Middle frontal gyrus (tissue), 1 donor: ENCODE data around the gene EHMT1.

ENCODE experiments used
- DNase-seq: peaks from one replicate; pipeline ENCODE4 v3.0.0-alpha.2; 2015; ENCODE audit warnings: low spot score; ENCODE audit errors: extremely low spot score

The EHMT1 gene

DNA sequence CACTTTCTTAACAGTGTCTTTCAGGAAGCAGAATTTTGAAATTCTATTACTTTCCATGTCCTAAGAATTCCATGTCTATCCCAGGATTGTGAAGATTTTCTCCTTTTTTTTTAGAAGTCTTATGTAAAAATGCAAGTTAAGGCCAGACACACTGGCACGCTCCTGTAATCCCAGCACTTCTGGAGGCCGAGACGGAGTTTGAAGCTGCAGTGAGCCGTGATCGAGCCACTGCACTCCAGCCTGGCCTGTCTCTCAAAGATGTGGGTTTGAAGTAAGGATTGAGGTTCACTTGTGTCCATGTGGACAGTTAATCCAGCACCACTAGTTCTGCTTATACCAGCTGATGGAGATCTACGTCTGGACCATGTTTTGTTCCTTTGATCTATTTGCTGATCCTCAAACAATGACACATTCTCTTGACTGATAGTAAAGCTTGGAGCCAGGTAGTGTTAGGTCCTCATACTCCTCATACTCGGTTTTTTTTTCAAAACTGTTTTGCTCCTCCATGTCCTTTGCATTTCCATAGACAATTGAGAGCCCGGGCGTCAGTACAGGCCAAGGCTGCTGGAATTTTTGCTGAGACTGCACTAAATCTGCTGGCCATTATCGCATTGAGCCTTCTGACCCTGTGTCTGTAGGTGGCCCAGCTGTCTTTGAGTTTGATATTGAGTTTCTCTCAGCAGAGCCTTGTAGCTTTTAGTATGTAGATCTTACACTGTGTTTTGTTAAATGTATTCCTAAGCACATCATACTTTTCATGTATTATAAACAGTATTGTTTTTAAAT, 205.4 kb downstream of the EHMT1 start:
- no peak for DNase-seq

DNA sequence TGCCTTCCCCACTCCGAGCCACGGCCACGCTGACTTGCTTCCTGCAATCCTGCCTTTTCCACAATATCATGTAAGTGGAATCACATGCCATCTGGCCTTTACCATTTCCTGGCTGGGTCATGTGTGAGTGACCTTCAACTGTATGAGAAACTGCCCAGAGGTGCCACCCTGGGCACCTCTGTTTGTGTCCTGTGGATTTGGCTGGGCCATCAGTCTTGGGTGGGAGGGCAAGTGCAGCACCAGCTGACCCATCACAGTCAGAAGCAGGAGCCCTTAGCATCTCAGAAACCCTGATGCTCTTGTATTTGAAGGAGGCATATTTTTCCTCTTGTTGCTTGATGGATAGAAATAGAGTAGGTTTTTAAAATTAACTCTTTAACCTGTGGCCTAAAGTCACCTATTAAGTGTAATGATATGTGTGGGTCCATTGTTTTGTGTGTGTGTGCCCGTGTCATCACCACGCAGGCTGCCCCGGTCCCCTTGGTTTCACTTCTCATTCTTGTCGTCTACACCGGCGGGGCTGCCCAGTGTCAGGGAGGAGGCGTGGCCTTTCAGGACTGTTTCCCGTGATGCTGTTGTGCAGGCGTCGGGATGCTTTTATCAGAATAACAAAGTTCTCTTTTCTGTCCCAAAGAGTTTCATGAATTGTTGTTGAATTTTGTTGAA, 206.7 kb downstream of the EHMT1 start:
- DNase-seq, result no peak

DNA sequence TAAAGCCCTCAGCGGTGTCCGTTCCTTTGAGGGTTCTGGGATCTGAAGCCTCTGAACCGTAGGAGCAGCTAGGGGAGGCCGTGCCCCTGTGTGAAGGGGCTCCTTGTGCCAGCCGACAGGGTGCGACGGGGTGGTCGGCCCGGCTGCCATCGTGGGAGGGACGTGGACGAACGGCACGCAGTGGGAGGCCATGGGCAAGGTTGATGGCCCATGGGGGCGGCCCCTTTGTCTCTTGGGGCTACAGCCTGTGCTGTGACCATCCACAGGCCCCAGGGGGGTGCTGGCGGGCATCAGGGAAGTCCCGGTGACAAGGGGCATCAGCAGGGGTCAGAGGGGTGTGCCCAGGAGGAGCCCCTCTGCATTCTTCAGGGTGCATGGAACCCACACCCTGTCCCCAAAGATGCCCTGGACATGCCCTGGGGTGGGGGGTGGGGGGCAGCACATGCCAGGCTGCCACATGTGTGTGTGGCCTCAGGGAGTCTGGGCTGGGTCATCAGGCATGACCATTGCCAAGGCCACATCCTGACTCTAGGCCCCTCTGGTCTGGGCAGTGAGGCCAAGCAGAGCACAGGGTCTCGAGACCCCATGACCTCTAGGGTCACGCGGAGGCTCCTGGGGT, 209.2 kb downstream of the EHMT1 start:
- no peak for DNase-seq

DNA sequence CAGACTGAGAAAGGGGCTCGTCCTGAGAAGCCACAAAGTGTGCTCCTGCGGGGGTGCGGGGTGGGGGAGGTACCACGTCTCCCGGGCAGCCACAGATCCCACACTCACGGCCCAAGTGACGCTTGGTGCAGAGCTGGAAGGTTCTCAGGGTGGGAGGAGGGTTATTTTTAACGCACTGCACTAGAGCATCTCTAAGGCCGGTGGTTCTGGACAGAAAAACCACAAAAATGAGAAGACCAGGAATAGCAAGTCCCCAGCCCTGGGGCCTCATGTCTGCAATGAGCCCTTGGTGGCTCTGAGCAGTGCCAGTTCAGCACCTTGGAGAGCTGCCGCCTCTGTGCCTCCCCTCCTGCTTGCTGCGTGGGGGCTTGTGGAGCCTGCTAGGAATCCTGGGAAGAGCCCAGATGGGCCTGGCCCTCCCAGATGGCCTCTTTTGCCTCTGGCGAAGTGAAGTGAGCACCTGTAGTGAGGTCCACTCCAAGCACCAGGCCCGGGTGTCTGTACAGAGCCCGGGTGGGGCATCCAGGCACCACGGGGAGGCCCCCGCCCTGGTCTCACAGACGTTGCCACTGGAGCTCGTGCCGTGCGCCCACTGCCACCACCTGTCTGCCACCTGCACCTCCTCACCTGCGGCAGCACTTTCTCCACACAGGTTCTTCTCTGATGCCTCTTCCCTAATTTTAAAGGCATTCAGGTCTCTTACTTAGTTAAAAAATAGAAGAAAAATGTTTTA, 209.9 kb downstream of the EHMT1 start:
- DNase-seq, result no peak

DNA sequence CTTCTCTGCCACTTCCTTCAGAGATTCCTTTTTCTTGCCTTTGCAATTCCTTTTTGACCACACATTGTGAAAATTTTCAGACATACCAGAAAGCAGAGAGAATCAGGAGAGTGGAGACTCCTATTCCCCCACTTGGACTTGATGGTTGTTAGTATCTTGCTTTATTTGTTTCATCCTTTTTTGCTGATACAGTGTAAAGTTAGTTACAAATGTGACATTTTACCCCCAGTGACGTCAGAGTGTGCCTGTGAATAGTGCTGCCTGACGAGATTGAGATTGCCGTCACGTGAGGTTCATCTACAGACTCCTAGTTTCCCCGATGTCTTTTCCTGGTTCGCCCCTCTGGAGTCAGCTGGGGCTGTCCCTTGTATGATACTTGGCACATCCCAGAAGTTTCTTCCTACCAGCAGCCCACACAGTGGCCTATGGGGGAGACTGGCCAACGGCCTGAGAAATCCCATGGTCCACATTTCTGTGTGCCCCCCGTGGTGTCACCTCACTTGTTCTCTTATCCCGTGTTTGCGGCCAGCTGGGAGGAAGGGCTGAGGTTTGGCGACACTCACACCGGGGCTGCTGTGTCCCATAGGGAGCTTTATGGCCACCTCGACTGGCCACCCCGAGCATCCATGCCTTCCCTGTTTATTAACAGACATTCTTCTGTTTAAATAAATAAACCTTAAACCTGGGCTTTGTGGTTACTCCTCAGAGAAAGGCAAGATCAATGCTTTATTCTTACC, 210.6 kb downstream of the EHMT1 start:
- DNase-seq, result no peak

DNA sequence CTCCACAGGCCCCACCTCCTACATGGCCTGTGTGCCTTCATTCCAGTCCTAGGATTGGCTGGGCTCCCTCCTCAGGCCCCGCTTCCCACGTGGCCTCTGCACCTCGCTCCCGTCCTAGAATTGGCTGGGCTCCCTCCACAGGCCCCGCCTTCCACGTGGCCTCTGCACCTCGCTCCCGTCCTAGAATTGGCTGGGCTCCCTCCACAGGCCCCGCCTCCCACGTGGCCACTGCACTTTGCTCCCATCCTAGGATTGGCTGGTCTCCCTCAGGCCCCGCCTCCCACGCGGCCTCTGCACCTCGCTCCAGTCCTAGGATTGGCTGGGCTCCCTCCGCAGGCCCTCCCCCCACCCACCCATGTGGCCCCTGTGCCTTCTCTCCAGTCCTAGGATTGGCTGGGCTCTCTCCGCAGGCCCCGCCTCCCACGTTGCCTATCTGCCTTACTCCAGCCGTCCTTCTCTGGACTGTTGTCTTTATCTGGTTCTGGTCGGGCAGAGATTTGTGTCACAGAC, 213.4 kb downstream of the EHMT1 start:
- no peak for DNase-seq

DNA sequence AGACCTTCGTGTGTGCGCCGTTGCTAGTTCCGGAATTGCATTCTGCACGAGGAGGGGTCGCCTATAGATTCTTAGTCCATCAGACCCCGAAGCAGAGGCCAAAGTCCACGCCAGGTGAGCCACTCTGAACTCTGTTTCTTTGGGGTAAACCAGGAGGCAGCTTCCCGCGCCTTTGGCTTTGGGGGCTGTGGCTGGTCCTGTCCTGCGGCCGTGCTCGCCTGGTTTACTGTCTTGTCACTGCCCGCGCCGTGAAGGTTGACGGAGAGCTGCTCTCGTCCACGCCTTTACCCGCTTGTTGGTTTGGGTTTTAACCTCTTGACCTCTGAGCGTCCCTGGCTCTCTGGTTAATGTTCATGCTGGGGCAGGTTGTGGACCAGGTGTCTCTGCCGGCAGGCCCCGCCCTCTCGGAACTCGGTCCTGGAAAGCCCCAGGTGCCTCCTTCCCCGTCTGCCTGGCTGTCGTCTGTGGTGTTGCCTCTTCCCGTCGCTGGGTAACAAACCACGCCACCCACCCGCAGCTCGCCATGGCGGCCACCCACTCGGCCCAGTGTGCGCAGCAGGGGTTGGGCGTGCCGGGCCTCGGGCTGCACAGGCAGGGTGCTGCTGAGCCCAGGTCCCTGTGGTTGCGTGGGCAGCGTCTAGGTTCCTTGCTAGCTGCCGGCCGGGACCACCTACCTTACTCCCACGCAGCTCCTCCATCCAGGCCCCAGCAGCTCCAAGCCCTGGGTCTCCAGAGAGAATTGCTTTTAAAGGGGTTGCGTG, 214.2 kb downstream of the EHMT1 start:
- DNase-seq, result no peak

DNA sequence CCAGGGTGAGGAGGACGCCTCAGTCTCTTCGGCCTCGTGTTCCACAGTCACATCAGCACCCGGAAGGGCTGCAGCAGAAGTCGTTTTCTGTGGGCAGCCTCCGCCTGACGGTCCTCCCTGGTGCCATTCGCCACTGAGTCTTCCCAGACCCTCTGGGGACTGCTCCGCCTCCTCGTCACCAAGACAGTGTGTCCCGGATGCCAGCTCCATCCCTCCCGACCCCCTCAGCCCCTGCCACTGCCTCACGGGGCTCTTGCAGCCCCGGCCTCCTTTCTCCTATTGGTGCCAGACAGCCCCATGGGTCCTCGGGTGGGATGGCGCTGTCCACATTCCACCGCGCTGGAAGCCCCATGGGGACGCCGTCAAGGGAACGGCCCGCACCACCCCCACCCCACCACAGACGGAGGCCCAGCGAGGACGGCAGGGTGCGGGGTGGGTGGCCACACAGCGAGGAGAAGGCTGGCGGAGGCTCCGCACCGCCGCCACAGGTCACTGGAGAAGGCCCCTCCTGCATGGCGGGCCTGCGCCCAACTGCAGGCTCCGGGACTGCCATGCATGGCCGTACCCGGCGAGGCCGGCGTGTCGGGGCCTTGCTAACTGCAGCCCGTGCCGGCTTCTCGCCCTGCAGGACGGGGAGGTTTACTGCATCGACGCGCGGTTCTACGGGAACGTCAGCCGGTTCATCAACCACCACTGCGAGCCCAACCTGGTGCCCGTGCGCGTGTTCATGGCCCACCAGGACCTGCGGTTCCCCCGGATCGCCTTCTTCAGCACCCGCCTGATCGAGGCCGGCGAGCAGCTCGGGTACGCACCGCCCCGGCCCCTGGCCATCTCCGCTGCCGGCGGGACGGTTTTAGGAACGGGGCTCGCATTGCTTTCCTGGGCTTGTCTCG, 215.2 kb downstream of the EHMT1 start:
- DNase-seq, result no peak

DNA sequence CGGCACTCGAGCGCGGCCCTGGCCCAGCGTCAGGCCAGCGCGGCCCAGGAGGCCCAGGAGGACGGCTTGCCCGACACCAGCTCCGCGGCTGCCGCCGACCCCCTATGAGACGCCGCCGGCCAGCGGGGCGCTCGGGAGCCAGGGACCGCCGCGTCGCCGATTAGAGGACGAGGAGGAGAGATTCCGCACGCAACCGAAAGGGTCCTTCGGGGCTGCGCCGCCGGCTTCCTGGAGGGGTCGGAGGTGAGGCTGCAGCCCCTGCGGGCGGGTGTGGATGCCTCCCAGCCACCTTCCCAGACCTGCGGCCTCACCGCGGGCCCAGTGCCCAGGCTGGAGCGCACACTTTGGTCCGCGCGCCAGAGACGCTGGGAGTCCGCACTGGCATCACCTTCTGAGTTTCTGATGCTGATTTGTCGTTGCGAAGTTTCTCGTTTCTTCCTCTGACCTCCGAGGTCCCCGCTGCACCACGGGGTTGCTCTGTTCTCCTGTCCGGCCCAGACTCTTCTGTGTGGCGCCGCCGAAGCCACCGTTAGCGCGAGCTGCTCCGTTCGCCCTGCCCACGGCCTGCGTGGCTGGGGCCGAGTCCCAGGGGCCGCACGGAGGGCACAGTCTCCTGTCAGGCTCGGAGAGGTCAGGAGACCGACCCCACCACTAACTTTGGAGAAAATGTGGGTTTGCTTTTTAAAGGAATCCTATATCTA, 216.2 kb downstream of the EHMT1 start:
- DNase-seq, result no peak

DNA sequence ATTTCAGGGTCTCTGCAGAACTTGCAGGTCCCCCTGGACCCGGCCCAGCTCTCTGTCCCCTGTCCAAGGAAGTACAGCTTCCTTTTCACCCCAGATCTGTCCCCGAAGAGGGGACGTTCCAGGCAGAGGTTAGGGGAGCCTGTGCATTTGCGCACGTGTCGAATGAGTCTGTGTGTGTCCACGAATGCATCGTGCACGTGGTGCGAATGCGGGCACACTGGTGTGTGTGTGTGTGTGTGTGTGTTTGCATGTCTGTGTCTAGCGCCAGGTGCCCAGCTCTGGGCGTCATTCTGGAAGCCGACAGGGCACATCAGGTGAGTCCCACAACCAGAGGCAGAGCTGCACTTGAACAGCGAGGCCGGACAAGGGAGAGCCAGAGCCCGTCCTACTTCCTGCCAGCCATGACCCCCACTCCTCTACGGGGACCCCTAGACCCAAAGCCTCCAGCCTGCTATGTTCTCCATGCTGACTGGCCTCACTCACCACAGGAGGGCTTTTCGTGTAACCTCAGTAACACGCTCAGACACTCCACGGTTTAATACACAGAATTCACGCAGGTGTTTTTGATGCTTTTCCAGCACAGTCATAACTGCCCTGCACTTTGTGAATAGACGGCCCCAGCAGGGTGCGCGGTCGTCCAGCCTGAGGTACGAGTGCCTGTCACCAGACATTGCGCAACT, 217.5 kb downstream of the EHMT1 start:
- no peak for DNase-seq

DNA sequence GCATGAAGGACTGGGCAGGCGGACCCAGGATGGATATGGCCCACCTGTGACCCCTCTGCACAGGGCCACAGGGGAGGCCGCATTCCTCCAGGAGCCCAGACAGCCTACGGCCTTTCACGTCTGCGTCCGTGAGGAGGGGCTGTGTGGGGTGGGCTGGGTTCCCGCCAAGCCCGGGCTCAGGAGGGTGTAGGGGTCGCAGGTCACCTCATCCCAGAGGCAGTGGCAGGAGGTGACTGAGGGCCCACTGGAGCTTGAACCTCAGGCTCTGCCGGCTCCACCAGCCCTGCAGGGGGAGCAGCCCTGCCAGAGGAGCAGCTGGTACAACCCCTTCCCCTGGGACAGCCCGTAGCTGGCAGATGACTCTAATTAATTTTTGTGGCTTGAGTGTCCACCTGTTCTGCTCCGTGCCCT, 218.0 kb downstream of the EHMT1 start:
- no peak for DNase-seq

DNA sequence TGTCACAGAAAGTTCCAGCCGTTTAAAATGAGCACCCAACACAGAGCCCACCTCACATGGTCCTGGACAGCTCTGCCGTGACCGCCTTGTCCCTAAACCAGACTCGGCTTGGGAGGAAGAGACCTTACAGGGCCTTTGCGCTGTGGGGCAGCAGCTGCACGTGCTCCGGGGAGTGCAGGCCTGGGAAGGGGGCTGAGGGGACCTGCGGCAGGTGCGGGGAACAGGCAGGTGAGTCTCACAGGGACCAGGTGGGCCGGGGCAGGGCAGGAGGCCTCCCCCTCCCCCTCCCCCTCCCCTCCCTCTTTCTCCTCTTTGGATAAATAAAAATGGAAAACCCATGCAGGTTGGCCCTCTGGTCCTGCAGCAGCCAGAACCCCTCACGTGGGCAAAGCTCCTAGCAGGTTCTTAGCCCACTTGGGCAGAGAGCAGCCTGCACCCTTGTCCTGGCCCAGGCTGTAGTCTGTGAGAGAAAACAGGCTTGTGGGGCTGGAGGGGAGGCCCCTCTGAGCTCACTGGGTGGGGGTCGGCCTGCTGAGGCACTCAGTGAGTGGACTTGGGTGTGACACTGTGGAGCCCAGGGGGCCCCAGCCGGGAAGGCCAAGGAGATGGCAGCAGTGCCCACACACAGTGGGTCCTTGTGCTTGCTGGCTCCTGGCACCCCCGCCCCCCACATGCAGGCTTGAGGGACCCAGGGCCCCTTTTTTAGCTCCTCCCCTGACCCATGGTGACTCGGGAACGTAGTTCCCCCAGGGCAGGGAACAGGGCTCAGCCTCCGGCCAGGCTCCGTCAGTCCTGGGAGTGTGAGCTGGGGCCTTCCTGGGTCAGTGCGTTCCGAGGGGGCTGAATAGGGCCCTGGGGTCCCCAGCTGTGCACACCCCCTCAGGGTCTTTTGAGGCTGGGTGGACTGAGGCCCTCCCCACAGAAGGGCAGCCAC, 218.8 kb downstream of the EHMT1 start:
- no peak for DNase-seq

DNA sequence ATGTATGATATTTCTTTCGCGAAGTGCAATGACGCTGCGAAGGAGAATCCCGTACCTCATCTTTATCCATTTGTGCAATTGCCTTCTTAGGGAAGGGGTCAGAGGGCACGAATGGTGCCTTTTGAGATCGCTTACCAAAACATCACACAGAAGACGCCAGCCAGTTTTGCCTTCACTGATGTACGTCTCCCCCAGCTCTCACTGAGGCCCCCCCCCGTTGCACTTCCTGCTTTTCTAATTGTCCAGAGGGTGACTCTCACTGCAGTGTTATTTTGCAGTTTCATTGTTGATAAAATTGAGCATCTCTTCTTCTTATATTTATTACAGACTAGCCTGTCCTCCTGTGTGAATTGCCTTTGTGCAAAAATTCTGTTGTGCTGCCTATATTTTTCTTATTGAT, 219.8 kb downstream of the EHMT1 start:
- DNase-seq, result no peak

DNA sequence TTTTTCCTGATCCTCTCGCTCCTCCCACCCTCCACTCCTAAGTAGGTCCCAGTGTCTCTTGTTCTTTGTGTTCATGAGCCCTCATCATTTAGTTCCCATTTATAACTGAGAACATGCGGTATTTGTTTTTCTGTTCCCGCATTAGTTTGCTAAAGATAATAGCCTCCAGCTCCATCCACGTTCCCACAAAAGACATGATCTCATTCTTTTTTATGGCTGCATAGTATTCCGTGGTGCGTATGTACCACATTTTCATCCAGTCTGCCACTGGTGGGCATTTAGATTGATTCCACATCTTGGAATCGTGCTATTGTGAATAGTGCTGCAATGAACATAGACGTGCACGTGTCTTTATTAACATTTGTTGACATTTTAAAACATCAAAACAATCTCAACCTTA, 224.6 kb downstream of the EHMT1 start:
- no peak for DNase-seq

DNA sequence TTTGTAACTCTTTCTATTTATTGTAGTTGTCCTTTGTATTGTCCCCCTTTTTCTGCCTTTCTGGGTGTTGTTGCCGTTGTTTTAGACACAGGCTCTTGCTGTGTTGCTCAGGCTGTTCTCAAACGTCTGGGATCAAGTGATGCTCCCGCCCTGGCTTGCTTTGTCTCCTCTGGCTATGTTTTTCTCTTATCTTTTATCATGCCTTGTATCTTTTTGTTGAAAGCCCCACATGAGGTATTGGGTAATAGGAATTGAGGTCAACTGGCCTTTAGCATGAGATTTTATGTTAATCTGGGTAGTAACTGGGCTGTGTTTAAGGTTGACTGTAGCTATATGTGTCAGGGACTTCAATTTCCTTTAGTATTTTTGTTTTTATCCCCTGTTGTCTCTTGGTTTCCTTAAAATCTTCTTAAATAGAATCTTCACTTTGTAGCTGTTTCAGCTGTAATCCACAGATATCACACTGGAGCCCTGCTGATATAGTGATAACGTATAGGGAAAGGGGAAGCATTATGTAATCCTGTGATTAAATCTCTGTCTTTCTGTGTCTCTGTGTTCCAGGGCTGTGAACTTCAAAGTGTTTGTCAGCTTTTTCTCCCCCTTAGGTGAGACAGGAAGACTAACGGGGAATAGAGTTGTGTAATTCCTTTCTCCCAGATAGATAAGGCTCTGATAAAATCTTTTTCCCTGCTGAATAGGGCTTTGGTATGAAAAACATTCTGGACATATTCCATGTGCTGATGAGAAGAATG, 232.9 kb downstream of the EHMT1 start:
- DNase-seq, result no peak

DNA sequence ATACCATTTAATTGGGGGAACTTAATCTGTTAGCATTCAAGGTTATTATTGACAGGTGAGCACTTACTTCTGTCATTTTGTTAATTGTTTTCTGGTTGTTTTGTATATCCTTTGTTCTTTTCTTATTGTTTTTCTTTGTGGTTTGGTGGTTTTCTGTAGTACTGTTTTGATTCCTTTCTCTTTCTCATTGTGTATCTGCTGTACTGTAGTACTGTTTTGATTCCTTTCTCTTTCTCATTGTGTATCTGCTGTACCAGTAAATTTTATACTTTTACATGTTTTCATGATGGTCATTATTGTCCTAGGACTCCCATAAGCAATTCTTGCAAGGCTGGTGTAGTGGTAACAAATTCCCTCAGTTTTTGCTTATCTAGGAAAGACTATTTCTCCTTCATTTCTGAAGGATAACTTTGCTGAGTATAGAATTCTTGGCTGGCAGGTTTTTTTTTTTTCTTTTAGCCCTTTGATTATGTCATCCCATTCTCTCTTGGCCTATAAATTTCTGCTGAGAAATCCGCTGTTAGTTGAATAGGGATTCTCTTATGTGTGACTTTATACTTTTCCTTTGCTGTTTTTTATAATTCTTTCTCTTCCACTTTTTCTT, 234.7 kb downstream of the EHMT1 start:
- no peak for DNase-seq
